Measurements from ENCODE around the gene IFT25.

GRCh38 chr1:53979712-53980450 is 34.4 kb upstream of the IFT25 start:
- TF ChIP-seq, protein P1, sequence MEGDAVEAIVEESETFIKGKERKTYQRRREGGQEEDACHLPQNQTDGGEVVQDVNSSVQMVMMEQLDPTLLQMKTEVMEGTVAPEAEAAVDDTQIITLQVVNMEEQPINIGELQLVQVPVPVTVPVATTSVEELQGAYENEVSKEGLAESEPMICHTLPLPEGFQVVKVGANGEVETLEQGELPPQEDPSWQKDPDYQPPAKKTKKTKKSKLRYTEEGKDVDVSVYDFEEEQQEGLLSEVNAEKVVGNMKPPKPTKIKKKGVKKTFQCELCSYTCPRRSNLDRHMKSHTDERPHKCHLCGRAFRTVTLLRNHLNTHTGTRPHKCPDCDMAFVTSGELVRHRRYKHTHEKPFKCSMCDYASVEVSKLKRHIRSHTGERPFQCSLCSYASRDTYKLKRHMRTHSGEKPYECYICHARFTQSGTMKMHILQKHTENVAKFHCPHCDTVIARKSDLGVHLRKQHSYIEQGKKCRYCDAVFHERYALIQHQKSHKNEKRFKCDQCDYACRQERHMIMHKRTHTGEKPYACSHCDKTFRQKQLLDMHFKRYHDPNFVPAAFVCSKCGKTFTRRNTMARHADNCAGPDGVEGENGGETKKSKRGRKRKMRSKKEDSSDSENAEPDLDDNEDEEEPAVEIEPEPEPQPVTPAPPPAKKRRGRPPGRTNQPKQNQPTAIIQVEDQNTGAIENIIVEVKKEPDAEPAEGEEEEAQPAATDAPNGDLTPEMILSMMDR (IDR thresholded peaks at IDR 0.05): no peak
- TF ChIP-seq REST (IDR thresholded peaks at IDR 0.05; ENCODE audit: insufficient read depth in 1 of 2, low read depth in 2 of 2, low read length in 1 of 2) (no peak), POLR2AphosphoS5 (IDR thresholded peaks at IDR 0.05; ENCODE audit: low read depth, low read length) (no peak)

Data from Panc1 (cell line).